GM10266 (cell line): ENCODE results near the gene MS4A15.

Source experiments
- DNase-seq: peaks from one replicate; pipeline ENCODE4 v3.0.0; 2012; ENCODE audit errors: extremely low spot score
- CTCF ChIP-seq: IDR thresholded peaks from 2 replicates; pipeline ENCODE4 v1.5.1; 2012; ENCODE audit warnings: mild to moderate bottlenecking, low read depth; ENCODE audit not compliant: control insufficient read depth, insufficient read depth; ENCODE audit errors: missing control alignments

The MS4A15 gene

GRCh38 chr11:60781981-60782316, 25.3 kb downstream of the MS4A15 start:
- TF ChIP-seq CTCF: no peak
- no peak for DNase-seq

- no peak for TF ChIP-seq CTCF
- DNase-seq: no peak
These were observed 25.9 kb downstream of the MS4A15 start for GRCh38 chr11:60782393-60783140.

GRCh38 chr11:60783141-60783484, 26.4 kb downstream of the MS4A15 start:
- no peak for TF ChIP-seq CTCF
- DNase-seq: no peak

GRCh38 chr11:60783911-60784310, 27.2 kb downstream of the MS4A15 start:
- no peak for TF ChIP-seq CTCF
- DNase-seq: no peak

- no peak for TF ChIP-seq CTCF
- DNase-seq: no peak
These were observed 28.5 kb downstream of the MS4A15 start, which contains the start of gene MS4A10 for GRCh38 chr11:60785136-60785535. Gene MS4A10, plus strand, starts transcription at chr11:60785333. Its CDS starts 5,003 bp downstream, at chr11:60790336.

- no peak for DNase-seq
- TF ChIP-seq CTCF: no peak
These were observed 29.2 kb downstream of the MS4A15 start for GRCh38 chr11:60785806-60786361.

- TF ChIP-seq CTCF: no peak
- DNase-seq: no peak
These were observed 30.3 kb downstream of the MS4A15 start for GRCh38 chr11:60786811-60787567.
